Measurements from ENCODE around the gene PTRHD1. TPM values are rescaled to one million over a fixed set of nuclear protein-coding genes. Genes with fewer than 3 reads are reported as not detected.

PTRHD1 gene
- total and polyA plus RNA-seq, 2 of the 8 experiments (the other 6 are each of a cell fraction or from before 2014, with no cell fraction given) = 46.2 to 91.9 TPM

DNA sequence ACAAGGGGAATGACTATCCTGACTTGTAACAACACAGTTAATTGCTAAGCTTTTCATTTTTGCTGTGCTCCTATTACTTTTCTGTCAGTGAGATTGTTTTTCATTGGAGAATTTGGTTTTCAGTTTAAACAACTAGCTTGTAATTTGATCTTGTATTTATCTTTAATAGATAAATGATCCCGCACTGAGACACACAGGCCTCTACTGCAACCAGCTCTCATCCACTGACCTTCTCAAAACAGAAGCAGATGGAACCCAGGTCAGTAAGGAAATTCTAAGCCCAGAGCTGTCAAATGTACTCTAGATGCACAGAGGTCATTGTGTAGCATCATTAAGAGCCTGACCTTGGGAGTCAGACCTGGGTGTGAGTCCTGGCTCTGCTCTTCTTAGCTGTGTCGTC is 30.7 kb downstream of the PTRHD1 start (continued):
- TF ChIP-seq, protein P1, sequence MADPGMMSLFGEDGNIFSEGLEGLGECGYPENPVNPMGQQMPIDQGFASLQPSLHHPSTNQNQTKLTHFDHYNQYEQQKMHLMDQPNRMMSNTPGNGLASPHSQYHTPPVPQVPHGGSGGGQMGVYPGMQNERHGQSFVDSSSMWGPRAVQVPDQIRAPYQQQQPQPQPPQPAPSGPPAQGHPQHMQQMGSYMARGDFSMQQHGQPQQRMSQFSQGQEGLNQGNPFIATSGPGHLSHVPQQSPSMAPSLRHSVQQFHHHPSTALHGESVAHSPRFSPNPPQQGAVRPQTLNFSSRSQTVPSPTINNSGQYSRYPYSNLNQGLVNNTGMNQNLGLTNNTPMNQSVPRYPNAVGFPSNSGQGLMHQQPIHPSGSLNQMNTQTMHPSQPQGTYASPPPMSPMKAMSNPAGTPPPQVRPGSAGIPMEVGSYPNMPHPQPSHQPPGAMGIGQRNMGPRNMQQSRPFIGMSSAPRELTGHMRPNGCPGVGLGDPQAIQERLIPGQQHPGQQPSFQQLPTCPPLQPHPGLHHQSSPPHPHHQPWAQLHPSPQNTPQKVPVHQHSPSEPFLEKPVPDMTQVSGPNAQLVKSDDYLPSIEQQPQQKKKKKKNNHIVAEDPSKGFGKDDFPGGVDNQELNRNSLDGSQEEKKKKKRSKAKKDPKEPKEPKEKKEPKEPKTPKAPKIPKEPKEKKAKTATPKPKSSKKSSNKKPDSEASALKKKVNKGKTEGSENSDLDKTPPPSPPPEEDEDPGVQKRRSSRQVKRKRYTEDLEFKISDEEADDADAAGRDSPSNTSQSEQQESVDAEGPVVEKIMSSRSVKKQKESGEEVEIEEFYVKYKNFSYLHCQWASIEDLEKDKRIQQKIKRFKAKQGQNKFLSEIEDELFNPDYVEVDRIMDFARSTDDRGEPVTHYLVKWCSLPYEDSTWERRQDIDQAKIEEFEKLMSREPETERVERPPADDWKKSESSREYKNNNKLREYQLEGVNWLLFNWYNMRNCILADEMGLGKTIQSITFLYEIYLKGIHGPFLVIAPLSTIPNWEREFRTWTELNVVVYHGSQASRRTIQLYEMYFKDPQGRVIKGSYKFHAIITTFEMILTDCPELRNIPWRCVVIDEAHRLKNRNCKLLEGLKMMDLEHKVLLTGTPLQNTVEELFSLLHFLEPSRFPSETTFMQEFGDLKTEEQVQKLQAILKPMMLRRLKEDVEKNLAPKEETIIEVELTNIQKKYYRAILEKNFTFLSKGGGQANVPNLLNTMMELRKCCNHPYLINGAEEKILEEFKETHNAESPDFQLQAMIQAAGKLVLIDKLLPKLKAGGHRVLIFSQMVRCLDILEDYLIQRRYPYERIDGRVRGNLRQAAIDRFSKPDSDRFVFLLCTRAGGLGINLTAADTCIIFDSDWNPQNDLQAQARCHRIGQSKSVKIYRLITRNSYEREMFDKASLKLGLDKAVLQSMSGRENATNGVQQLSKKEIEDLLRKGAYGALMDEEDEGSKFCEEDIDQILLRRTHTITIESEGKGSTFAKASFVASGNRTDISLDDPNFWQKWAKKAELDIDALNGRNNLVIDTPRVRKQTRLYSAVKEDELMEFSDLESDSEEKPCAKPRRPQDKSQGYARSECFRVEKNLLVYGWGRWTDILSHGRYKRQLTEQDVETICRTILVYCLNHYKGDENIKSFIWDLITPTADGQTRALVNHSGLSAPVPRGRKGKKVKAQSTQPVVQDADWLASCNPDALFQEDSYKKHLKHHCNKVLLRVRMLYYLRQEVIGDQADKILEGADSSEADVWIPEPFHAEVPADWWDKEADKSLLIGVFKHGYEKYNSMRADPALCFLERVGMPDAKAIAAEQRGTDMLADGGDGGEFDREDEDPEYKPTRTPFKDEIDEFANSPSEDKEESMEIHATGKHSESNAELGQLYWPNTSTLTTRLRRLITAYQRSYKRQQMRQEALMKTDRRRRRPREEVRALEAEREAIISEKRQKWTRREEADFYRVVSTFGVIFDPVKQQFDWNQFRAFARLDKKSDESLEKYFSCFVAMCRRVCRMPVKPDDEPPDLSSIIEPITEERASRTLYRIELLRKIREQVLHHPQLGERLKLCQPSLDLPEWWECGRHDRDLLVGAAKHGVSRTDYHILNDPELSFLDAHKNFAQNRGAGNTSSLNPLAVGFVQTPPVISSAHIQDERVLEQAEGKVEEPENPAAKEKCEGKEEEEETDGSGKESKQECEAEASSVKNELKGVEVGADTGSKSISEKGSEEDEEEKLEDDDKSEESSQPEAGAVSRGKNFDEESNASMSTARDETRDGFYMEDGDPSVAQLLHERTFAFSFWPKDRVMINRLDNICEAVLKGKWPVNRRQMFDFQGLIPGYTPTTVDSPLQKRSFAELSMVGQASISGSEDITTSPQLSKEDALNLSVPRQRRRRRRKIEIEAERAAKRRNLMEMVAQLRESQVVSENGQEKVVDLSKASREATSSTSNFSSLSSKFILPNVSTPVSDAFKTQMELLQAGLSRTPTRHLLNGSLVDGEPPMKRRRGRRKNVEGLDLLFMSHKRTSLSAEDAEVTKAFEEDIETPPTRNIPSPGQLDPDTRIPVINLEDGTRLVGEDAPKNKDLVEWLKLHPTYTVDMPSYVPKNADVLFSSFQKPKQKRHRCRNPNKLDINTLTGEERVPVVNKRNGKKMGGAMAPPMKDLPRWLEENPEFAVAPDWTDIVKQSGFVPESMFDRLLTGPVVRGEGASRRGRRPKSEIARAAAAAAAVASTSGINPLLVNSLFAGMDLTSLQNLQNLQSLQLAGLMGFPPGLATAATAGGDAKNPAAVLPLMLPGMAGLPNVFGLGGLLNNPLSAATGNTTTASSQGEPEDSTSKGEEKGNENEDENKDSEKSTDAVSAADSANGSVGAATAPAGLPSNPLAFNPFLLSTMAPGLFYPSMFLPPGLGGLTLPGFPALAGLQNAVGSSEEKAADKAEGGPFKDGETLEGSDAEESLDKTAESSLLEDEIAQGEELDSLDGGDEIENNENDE (IDR thresholded peaks at IDR 0.05; ENCODE audit: insufficient replicate concordance, low read length) = no peak
- TF ChIP-seq HDAC2 (IDR thresholded peaks at IDR 0.05; ENCODE audit: borderline replicate concordance in 1 of 2, low read depth in 2 of 2, low read length in 2 of 2) = no peak
- no peak for TF ChIP-seq BCL11A (IDR thresholded peaks at IDR 0.05; ENCODE audit: low read depth in 2 of 2, low read length in 2 of 2)
- TF ChIP-seq SIX5 (IDR thresholded peaks at IDR 0.05; ENCODE audit: low read depth, low read length) = no peak
- TF ChIP-seq, protein P2, sequence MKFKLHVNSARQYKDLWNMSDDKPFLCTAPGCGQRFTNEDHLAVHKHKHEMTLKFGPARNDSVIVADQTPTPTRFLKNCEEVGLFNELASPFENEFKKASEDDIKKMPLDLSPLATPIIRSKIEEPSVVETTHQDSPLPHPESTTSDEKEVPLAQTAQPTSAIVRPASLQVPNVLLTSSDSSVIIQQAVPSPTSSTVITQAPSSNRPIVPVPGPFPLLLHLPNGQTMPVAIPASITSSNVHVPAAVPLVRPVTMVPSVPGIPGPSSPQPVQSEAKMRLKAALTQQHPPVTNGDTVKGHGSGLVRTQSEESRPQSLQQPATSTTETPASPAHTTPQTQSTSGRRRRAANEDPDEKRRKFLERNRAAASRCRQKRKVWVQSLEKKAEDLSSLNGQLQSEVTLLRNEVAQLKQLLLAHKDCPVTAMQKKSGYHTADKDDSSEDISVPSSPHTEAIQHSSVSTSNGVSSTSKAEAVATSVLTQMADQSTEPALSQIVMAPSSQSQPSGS (IDR thresholded peaks at IDR 0.05; ENCODE audit: low read length) = no peak
- no peak for TF ChIP-seq CHD2 (IDR thresholded peaks at IDR 0.05; ENCODE audit: low read length)
- TF ChIP-seq CBX5 (IDR thresholded peaks at IDR 0.05; ENCODE audit: low read depth, low read length) = no peak
